Esophagus muscularis mucosa (tissue), 4 donors: ENCODE results near the gene SLC25A41. TPM values are rescaled to one million over a fixed set of nuclear protein-coding genes. Genes with fewer than 3 reads are reported as not detected.

ENCODE experiments used
- DNase-seq: peaks from one replicate; pipeline ENCODE4 v3.0.0-alpha.2; 2017; ENCODE audit errors: extremely low spot score
- H3K27ac ChIP-seq, 4 donors: fragments of 200-600 bp; sonication (generic); replicated peaks in 1 of 4; 1 replicate in 3 of 4; 2 replicates in 1 of 4; pipeline ENCODE4 v1.5.1; 2016 to 2019; ENCODE audit warnings: mild to moderate bottlenecking in 1 of 4
- H3K27me3 ChIP-seq, 4 donors: fragments of 200-600 bp; sonication (generic); one replicate each; pipeline versions ENCODE4 v1.5.1 to v1.6.0; 2016 to 2019
- H3K36me3 ChIP-seq, 4 donors: fragments of 200-600 bp; sonication (generic); one replicate each; pipeline ENCODE4 v1.5.1; 2016 to 2019
- H3K4me1 ChIP-seq, 4 donors: fragments of 200-600 bp; sonication (generic); one replicate each; pipeline ENCODE4 v1.5.1; 2016 to 2019
- H3K4me3 ChIP-seq, 4 donors: fragments of 200-600 bp; sonication (generic); 1 replicate in 2 of 4; 2 replicates in 2 of 4; pipeline ENCODE4 v1.5.1; 2016 to 2019; ENCODE audit warnings: mild to moderate bottlenecking in 4 of 4, moderate library complexity in 1 of 4
- H3K9me3 ChIP-seq, 4 donors: fragments of 200-600 bp; sonication (generic); 1 replicate in 3 of 4; 2 replicates in 1 of 4; pipeline ENCODE4 v1.5.1; 2016 to 2019
- CTCF ChIP-seq, 3 experiments: fragments of 200-600 bp in 2 of 3; fragments of 450-650 bp in 1 of 3; sonication (generic) in 2 of 3; IDR thresholded peaks; one replicate each; pipeline ENCODE4 v1.5.1; 2017 to 2019; ENCODE audit warnings: antibody characterized with exemption in 3 of 3, mild to moderate bottlenecking in 2 of 3, moderate library complexity in 1 of 3
- EP300 ChIP-seq: sonication (generic); formaldehyde crosslinking; IDR thresholded peaks from one replicate; pipeline ENCODE4 v1.6.1; 2017; ENCODE audit warnings: antibody characterized with exemption
- POLR2A ChIP-seq: fragments of 450-650 bp; IDR thresholded peaks from one replicate; pipeline ENCODE4 v1.6.1; 2017; ENCODE audit warnings: antibody characterized with exemption, moderate library complexity, mild to moderate bottlenecking, low read depth
- POLR2AphosphoS5 ChIP-seq, 2 donors: sonication (generic); formaldehyde crosslinking; IDR thresholded peaks; one replicate each; pipeline ENCODE4 v1.6.1; 2017; ENCODE audit warnings: antibody characterized with exemption in 2 of 2
- WGBS: methylation state at CpG from one replicate; pipeline ENCODE4 v1.1.5; 2018; 5-methylcytosine and 5-hydroxymethylcytosine counted together
- intact Hi-C: fragments of 100-400 bp; cut with DNase I; formaldehyde crosslinking; loops from one replicate; pipeline ENCODE4 v1.15.1; 2023
- total RNA-seq, 4 donors: library from RNA; depleted of rRNA; stranded (reverse); fragments of >200 nt; gene quantifications; one replicate each; pipeline versions ENCODE4 v1.1.0 to v1.2.1, GENCODE V29; 2016

The SLC25A41 gene
- total RNA-seq, 4 donors from 2014 or later, result 0.32 to 2.4 (median 0.66) TPM; not detected in 1

GRCh38 chr19:6480848-6481415 lies 47.4 kb upstream of the SLC25A41 start:
- Histone ChIP-seq H3K4me1 (peaks cover 11 to 13% (median 12%) of the 10 kb centered on the region in 4 donors), H3K9me3 (no peaks in the 10 kb centered on the region), H3K27ac (no peak overlapping the region), H3K36me3 (no peaks in the 10 kb centered on the region), H3K27me3 (peaks cover 3 to 77% (median 18%) of the 10 kb centered on the region in 4 donors), H3K4me3 (peak overlapping the region; percentile 22 to 44 (median 30))
- WGBS, result 73% methylated on average over 8 of the region's 10 CpGs
- intact Hi-C loops, result no loop called here
- TF ChIP-seq EP300 (no peak), POLR2AphosphoS5 (IDR thresholded peaks at IDR 0.05) (no peak), CTCF (IDR thresholded peaks at IDR 0.05) (no peak), POLR2A (no peak)
- DNase-seq, result no peak

GRCh38 chr19:6479836-6480398 lies 46.4 kb upstream of the SLC25A41 start:
- no peak for DNase-seq
- H3K36me3 ChIP-seq, result no peaks in the 10 kb centered on the region
- intact Hi-C loops, result no loop called here
- H3K27me3 ChIP-seq, result peaks cover 3 to 87% (median 28%) of the 10 kb centered on the region in 4 donors
- H3K4me3 ChIP-seq, result no peak overlapping the region
- TF ChIP-seq EP300, result no peak
- no peak for TF ChIP-seq POLR2A
- no peak for TF ChIP-seq POLR2AphosphoS5 (IDR thresholded peaks at IDR 0.05)
- no peak for TF ChIP-seq CTCF (IDR thresholded peaks at IDR 0.05)
- 66% methylated on average over 5 of the region's 7 CpGs for WGBS
- H3K9me3 ChIP-seq, result no peaks in the 10 kb centered on the region
- H3K4me1 ChIP-seq, result peaks cover 11 to 22% (median 18%) of the 10 kb centered on the region in 4 donors
- no peak overlapping the region for H3K27ac ChIP-seq

- DNase-seq, result no peak
- 82% methylated on average over 12 of the region's 13 CpGs for WGBS
- Histone ChIP-seq H3K27ac (no peak overlapping the region), H3K4me3 (no peak overlapping the region), H3K4me1 (peaks cover 11 to 22% (median 18%) of the 10 kb centered on the region in 4 donors), H3K36me3 (no peaks in the 10 kb centered on the region), H3K9me3 (no peaks in the 10 kb centered on the region), H3K27me3 (peaks cover 3 to 95% (median 28%) of the 10 kb centered on the region in 4 donors)
- intact Hi-C loops, result no loop called here
- TF ChIP-seq EP300 (no peak), POLR2A (no peak), POLR2AphosphoS5 (IDR thresholded peaks at IDR 0.05) (no peak)
These were observed 45.3 kb upstream of the SLC25A41 start for GRCh38 chr19:6478815-6479214.

GRCh38 chr19:6476896-6477431 lies 43.4 kb upstream of the SLC25A41 start:
- Histone ChIP-seq H3K36me3 (no peaks in the 10 kb centered on the region), H3K4me3 (peak overlapping the region; percentile 25 to 49 (median 34)), H3K27me3 (peaks cover 3 to 87% (median 28%) of the 10 kb centered on the region in 4 donors), H3K27ac (no peak overlapping the region), H3K9me3 (no peaks in the 10 kb centered on the region), H3K4me1 (peaks cover 11 to 22% (median 18%) of the 10 kb centered on the region in 4 donors)
- WGBS, result 29% methylated on average over 16 of the region's 29 CpGs
- DNase-seq, result no peak
- intact Hi-C loops, result no loop called here
- TF ChIP-seq POLR2AphosphoS5 (IDR thresholded peaks at IDR 0.05) (no peak), EP300 (no peak), POLR2A (no peak), CTCF (IDR thresholded peaks at IDR 0.05) (no peak)

GRCh38 chr19:6476155-6476895 lies 42.8 kb upstream of the SLC25A41 start:
- Histone ChIP-seq H3K36me3 (no peaks in the 10 kb centered on the region), H3K4me3 (peak overlapping the region; percentile 25 to 49 (median 34)), H3K4me1 (peaks cover 11 to 22% (median 18%) of the 10 kb centered on the region in 4 donors), H3K27me3 (peaks cover 3 to 81% (median 26%) of the 10 kb centered on the region in 4 donors), H3K27ac (no peak overlapping the region), H3K9me3 (no peaks in the 10 kb centered on the region)
- intact Hi-C loops, result no loop called here
- TF ChIP-seq CTCF (IDR thresholded peaks at IDR 0.05) (no peak), POLR2AphosphoS5 (IDR thresholded peaks at IDR 0.05) (no peak), EP300 (no peak), POLR2A (no peak)
- WGBS, result 11% methylated on average over 3 of the region's 33 CpGs
- no peak for DNase-seq
